SIG-M5 (cell line): ENCODE measurements around the gene SRR.

Experiments
- DNase-seq: peaks from one replicate; lab custom pipeline; 2025; lab: John Stamatoyannopoulos, UW

SRR gene

DNA sequence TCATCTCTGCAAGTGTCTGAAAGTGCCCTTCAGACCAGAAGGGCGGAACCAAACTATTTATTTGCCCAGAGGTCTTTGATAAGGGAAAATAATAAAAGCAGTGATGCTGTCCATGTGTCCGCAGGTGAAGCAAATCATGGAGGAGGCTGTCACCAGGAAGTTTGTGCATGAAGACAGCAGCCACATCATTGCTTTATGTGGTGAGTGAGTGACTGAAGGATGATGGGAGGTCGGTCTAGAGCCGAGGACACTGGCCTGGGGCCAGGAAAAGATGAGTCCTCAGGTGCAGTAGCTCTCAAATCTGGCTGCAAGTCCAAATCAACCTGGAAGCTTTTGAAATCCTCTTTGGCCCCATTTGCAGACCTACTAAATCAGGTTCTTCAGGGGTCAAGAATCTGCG is 39.7 kb downstream of the SRR start:
- DNase-seq: no peak

DNA sequence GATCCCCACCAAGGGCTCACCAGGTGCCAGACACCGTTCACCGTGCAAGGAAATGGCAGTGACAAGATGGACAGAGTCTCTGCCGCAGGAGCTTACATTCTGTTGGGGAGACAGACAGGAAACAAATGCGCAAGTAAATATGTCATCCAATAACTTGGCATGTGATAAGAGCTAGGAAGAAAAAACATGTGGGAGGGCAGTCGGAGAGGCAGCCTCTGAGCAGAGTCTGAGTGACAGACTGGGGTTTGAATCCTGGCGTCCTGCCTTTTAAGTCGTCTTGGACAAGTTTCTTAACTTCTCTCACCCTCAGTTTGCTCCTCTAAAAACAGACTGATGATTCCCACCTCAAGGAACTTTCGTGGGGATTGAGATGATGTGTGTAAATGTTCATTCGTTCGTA is 40.8 kb downstream of the SRR start:
- DNase-seq: no peak

DNA sequence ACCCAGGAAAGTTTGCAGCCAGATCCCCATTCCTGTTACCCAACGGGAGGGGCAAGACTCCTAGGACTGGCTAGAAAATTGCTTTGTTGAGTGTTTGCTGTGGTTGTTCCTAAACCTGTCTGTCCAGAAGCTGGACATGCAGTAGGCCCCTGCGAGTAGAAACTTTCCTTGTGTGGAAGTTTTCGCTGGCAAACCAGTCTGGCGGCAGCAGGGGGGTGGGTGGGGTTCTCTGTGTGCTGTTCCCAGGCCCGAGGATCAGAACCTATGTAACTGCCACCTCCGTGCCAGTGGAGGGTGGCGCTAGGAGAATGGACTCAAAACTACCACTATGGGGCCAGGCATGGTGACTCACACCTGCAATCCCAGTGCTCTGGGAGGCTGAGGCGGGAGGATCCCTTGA is 42.7 kb downstream of the SRR start:
- DNase-seq: no peak

- DNase-seq: no peak
Observed at GRCh38 chr17:2347805-2348685, 44.3 kb downstream of the SRR start.

GRCh38 chr17:2351269-2351668 is 47.5 kb downstream of the SRR start:
- DNase-seq: no peak

DNA sequence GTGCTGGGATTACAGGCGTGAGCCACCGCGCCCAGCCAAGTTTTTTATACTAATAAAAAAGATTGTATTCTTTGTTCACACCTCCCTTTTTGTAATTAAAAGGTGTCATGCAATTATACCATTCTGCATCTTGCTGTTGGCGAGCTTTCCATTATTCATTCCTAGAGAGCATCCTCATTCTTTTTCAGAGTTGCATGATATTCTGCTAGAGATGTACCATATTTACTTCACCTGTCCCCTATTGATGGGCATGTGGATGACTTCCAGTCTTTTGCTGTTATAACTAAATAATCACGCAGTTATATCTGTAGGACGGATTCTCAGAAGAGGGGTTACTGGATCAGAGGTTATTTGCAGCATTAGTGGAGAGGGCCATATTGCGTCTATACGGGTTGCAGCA is 50.6 kb downstream of the SRR start:
- no peak for DNase-seq

GRCh38 chr17:2357237-2357636 is 53.5 kb downstream of the SRR start:
- DNase-seq: no peak

DNA sequence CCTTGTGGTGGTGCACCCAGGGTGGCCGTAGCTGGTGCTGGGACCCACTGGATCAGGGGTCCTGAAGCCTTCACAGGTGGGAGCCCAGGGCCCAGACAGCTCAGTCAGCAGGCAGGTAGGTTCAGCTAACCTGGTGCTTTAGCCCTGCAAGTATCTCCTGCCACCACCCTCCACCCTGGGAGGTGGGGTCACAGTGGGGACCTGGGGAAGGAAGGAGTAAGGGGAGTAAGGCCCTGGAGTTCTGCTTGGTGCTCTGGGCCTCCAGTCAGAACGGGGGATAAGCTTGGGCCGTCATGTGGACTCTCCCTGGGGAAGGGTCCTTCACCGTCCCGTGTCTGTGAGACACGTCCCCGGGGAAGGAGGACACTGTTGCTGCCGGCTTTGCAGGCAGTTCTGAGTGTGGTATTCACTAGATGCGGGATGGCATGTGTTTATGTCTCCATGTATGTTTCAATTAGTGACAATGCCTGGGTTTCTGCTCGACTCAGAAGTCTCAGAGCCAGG is 54.2 kb downstream of the SRR start:
- DNase-seq: no peak

- no peak for DNase-seq
Observed at GRCh38 chr17:2361010-2361760, 57.4 kb downstream of the SRR start.

DNA sequence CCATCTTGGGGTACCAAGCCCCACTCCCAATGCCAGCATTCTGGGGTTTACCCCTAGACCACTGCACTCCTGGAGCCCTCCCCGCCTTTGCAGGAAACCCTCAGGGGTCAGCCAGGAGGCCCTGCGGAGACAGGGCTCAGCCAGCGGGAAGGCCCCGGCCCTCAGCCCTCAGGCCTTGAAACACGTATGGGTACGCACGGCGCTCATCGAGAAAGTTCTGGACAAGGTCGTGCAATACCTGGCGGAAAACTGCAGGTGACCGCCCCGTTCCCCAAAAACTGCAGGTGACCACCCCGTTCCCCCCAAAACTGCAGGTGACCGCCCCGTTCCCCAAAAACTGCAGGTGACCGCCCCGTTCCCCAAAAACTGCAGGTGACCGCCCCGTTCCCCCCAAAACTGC is 58.3 kb downstream of the SRR start:
- DNase-seq: no peak

DNA sequence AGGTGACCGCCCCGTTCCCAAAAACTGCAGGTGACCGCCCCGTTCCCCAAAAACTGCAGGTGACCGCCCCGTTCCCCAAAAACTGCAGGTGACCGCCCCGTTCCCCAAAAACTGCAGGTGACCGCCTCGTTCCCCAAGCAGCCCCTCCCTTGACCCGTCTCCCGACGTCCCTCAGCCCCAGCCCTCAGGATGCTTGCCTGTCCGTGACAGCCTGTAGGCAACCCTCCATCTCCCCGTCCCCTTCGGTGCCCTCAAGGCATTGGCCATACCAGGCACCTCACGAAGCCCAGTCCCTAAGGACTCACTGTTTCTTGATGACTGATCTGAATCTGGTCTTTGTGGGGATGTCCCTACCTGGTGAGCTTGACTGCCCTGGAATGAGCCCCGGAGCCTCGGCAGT is 58.7 kb downstream of the SRR start:
- no peak for DNase-seq

DNA sequence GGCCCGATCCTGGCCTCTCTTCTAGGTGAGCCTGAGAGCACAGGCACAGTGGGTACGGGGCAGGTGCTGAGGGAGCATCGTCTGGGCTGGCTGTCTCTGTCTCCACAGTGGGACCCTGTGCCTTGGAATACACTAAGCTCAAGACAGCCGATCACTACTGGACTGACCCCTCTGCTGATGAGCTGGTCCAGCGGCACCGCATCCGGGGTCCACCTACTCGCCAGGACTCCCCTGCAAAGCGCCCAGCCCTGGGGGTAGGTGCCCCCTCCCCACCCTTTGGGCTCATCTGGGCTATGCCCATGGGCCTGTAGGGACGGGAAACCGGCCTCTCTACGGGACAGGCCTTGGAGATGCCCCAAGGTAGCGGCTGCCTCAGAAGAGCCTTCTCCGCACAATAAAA is 59.1 kb downstream of the SRR start:
- DNase-seq: no peak

DNA sequence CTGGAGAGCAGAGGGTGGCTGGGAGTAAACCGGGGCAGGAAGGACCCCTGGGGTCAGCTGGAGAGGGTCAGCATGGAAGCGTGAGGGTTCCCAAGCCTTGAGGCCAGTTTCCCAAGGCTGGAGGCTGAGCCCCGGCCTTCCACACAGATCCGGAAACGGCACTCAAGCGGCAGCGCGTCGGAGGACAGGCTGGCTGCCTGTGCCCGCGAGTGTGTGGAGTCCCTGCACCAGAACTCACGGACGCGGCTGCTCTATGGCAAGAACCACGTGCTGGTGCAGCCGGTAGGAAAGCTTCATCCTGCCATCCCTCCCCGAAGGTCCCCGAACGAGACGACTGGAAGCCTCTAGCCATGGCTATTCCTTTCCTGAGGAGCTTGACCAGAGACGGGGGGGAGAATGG is 59.6 kb downstream of the SRR start:
- DNase-seq: no peak

GRCh38 chr17:2363851-2364762 is 60.4 kb downstream of the SRR start:
- DNase-seq: no peak

- no peak for DNase-seq
Observed at GRCh38 chr17:2364763-2365116, 61.0 kb downstream of the SRR start.

DNA sequence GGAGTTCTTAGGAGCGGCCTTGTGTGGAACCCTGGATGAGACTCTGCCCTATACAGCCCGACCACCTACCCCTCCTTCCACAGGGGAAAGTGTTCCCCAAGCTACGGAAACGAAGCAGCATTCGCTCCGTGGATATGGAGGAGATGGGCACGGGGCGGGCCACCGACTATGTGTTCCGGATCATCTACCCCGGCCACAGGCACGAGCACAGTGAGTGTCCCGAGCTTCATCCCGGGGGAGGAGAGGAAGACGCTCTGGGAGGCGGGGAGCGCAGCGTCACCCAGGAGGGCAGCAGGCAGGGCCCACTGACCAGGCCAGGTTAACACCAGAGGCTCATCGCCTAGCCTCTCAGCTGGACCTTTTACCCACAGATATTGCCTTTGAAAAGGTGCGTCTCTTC is 61.4 kb downstream of the SRR start:
- no peak for DNase-seq

- no peak for DNase-seq
Observed at GRCh38 chr17:2366747-2367494, 63.2 kb downstream of the SRR start.

GRCh38 chr17:2368359-2368758 is 64.6 kb downstream of the SRR start:
- no peak for DNase-seq

DNA sequence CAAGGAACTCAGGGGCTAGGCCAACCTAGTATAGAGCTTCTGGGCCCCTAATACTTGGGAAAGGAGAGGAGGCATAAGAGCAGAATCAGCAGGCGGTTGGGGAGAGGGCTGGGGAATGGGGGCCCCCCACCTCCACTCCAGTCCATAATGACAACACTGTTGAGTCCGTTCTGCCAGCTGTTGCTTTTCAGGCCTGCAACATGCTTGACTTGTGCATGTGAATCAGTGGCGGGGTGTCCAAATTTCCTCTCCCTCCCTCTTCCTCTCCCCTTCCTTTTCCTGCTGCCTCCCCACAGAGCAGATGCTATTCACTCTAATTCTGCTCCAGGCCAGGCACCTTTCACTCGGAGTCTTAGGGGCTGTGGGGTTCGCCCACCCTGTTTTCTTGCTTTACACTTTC is 65.3 kb downstream of the SRR start:
- no peak for DNase-seq

- no peak for DNase-seq
Observed at GRCh38 chr17:2369551-2370210, 65.9 kb downstream of the SRR start.

DNA sequence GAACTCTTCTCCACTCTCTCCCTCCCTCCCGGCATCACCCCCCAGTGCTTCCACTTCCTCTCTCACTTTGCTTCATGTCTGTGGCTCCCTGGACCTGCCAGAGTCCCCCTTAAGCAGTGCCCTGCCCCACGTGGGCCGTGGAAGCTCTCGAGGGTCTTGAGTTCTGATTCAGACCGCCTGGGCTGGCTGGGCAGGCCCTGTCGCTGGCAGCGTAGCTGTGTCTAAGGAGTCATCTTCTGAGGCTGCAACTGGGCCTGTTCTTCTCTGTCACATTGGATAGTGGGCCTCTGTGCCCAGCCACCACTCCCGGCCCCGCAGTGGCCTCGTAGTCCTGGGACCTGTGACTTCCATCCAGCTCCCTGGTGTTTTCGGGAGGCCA is 66.5 kb downstream of the SRR start:
- no peak for DNase-seq
